ENCODE data around the gene SLC25A10. TPM values are rescaled to one million over a fixed set of nuclear protein-coding genes. Genes with fewer than 3 reads are reported as not detected.
A peak's percentile ranks its signal among the peaks of the same experiment; 100 is the strongest.

The SLC25A10 gene
- total and polyA plus RNA-seq, 8 donors, result 12.0 to 55.8 (median 24.1) TPM

- no peak for FAIRE-seq
- TF ChIP-seq CTCF (IDR thresholded peaks at IDR 0.05), result no peak
- DNase-seq, result no peak
- no peak for ATAC-seq
- intact Hi-C loops (cut with DNase I), result no loop called here
- Histone ChIP-seq H3K4me1 (no peaks in the 10 kb centered on the region), H3K27ac (no peak overlapping the region), H3K27me3 (no peaks in the 10 kb centered on the region), H3K4me3 (no peak overlapping the region), H3K9me3 (no peaks in the 10 kb centered on the region), H3K36me3 (peaks cover 4 to 82% (median 37%) of the 10 kb centered on the region in 3 donors)
- 95 to 96% methylated on average over 20 of the region's 20 CpGs for WGBS, 2 donors
Measured at GRCh38 chr17:81691608-81692007, 20.5 kb upstream of the SLC25A10 start.

- 89 to 95% methylated on average over 28 to 35 of the region's 35 CpGs for WGBS, 2 donors
- Histone ChIP-seq H3K9me3 (no peaks in the 10 kb centered on the region), H3K27me3 (no peaks in the 10 kb centered on the region), H3K4me3 (no peak overlapping the region), H3K27ac (no peak overlapping the region), H3K36me3 (peaks cover 4 to 71% (median 25%) of the 10 kb centered on the region in 3 donors), H3K4me1 (no peaks in the 10 kb centered on the region)
- intact Hi-C loops (cut with DNase I), result no loop called here
- no peak for TF ChIP-seq CTCF (IDR thresholded peaks at IDR 0.05)
- FAIRE-seq (no peak), DNase-seq (peak in 1 of 6 donors; percentile 65), ATAC-seq (no peak)
Measured at GRCh38 chr17:81693509-81694210, 18.4 kb upstream of the SLC25A10 start.

GRCh38 chr17:81694810-81695209 is 17.3 kb upstream of the SLC25A10 start:
- no peak for FAIRE-seq
- peak in 1 of 6 donors; percentile 31 for DNase-seq
- H3K4me1 ChIP-seq, result no peaks in the 10 kb centered on the region
- no peak overlapping the region for H3K27ac ChIP-seq
- no peaks in the 10 kb centered on the region for H3K9me3 ChIP-seq
- no peaks in the 10 kb centered on the region for H3K27me3 ChIP-seq
- ATAC-seq, result no peak
- H3K36me3 ChIP-seq, result peaks cover 4 to 69% (median 25%) of the 10 kb centered on the region in 3 donors
- 91 to 94% methylated on average over 14 to 19 of the region's 19 CpGs for WGBS, 2 donors
- no peak for TF ChIP-seq CTCF (IDR thresholded peaks at IDR 0.05)
- no peak overlapping the region for H3K4me3 ChIP-seq
- intact Hi-C loops (cut with DNase I), result no loop called here

- no peaks in the 10 kb centered on the region for H3K27me3 ChIP-seq
- ATAC-seq (no peak), DNase-seq (no peak), FAIRE-seq (no peak)
- intact Hi-C loops (cut with DNase I), result no loop called here
- no peak overlapping the region for H3K4me3 ChIP-seq
- no peak for TF ChIP-seq CTCF (IDR thresholded peaks at IDR 0.05)
- 91 to 95% methylated on average over 6 of the region's 6 CpGs for WGBS, 2 donors
- H3K9me3 ChIP-seq, result no peaks in the 10 kb centered on the region
- H3K4me1 ChIP-seq, result no peaks in the 10 kb centered on the region
- no peak overlapping the region for H3K27ac ChIP-seq
- H3K36me3 ChIP-seq, result peaks cover 4 to 66% (median 25%) of the 10 kb centered on the region in 3 donors
Measured at GRCh38 chr17:81695211-81695610, 16.9 kb upstream of the SLC25A10 start.

DNA sequence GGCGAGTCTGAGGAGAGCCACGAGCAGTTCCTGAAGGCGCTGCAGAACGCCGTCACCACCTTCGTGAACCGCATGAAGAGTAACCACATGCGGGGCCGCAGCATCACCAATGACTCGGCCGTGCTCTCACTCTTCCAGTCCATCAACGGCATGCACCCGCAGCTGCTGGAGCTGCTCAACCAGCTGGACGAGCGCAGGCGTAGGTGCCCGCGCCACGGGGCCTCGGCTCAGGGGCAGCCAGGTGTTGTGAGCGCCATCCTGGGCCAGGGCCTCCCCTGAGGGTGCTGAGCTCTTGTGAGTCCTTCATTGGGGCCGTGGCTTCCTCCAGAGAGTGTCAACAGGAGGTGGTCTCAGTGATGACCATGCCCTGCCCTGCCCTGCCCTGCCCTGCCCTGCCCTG is 16.3 kb upstream of the SLC25A10 start:
- intact Hi-C loops (cut with DNase I), result no loop called here
- Histone ChIP-seq H3K4me3 (no peak overlapping the region), H3K36me3 (peaks cover 4 to 63% (median 27%) of the 10 kb centered on the region in 3 donors), H3K27ac (no peak overlapping the region), H3K4me1 (no peaks in the 10 kb centered on the region), H3K9me3 (no peaks in the 10 kb centered on the region), H3K27me3 (no peaks in the 10 kb centered on the region)
- no peak for FAIRE-seq
- ATAC-seq, result no peak
- WGBS, 2 donors, result 92 to 94% methylated on average over 22 of the region's 22 CpGs
- no peak for TF ChIP-seq CTCF (IDR thresholded peaks at IDR 0.05)
- peak in 1 of 6 donors; percentile 65 for DNase-seq

All from pancreas (tissue), 10 donors.